Ramos (cell line): ENCODE data around the gene ATP6V0C.
"Not testable (repeated sequence)": the region's sequence is repeated elsewhere in the genome, so short reads cannot be mapped to it uniquely, and the experiment has no call there.

ENCODE experiments used
- in situ Hi-C: fragments of 300-500 bp; cut with MboI; formaldehyde crosslinking; loops from one replicate; pipeline ENCODE4 v1.14.3; 2022; ENCODE audit warnings: low sequenced_read_pairs; ENCODE audit not compliant: unreplicated experiment

Gene ATP6V0C

DNA sequence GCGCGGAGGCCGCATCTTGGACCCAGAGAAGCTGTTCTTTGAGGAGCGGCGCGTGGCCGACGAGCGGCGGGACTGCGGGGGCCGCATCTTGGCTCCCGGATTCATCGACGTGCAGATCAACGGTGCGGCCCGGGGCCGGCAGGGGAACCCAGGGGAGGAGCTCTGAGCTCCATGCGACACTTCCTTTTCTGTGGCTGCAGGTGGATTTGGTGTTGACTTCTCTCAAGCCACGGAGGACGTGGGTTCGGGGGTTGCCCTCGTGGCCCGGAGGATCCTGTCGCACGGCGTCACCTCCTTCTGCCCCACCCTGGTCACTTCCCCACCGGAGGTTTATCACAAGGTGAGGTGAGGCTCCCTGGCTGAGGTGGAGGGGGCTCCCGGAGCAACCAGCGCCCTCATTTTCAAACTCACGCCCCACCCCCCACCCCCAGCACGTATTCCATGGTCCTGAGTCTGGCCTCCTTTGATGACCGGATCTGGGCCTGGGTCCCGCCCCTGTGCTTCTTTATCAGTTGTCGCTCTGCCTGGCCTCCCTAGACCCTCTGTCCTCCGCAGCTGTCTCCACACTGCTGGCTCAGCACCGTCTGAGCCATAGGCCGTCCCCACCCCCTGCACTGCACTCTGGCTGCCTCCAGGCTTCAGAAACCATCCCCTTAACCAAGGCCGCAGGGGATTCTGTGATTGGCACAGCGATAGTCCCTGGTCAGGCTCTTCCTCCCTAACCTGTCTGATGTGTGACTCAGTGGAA is 7.2 kb downstream of the ATP6V0C start:
- in situ Hi-C loops: loop anchor here (25.0 kb wide), 1 partner anchor 509 kb away; the partner anchor contains the start of genes NPW and ZNF598

DNA sequence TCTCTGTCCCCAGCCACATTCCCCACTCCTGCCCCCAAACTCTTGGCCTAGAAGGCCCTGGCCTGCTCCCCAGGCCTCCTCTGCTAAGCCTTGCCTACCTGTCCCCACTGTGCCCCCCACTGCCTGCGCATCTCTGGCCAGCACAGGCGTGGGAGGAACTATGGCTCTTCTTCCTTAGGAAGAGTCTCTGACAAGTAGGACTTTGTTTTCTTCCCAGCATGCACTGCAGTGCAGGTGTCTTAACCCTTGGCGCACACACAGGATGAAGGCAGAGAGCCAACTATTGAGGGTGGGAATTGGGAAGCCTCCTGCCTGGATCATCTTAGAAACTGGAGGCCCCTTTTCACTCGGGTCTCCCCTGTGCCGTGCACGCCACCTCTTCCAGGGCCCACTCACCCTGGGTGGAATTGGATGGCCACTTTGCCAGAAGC is 10.1 kb downstream of the ATP6V0C start:
- in situ Hi-C loops: loop anchor here (25.0 kb wide), 1 partner anchor 512 kb away; the partner anchor contains the start of genes NPW and ZNF598

DNA sequence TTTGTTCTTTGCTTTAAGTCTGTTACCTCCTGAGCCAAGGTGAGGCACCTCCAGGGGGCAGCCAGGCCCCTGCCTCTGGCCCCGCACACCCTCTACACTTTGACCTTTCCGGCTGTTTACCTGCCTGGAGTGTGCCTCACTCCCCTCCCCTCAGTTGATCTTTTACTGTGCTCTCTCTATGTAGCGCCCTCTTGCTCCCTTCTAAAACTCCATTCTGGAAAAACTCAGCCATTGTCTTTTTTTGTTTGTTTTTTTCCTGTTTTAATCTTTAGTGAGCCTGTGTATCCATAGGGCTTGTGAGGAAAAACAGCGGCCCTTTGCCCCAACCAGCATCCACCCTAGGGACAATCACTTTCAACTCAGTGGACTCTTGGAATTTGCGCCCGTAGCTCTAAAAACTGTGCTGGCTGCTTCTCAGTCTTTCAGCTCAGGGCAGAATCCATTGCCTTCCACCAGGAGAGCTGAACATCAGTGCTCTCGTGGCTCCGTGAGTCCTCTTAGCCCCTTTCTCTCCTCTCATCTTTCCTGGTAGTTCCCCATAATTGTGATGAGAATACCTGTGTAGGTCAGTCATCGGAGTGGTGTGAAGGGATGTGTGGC is 10.7 kb downstream of the ATP6V0C start:
- in situ Hi-C loops: loop anchor here (25.0 kb wide), 1 partner anchor 512 kb away; the partner anchor contains the start of genes NPW and ZNF598

DNA sequence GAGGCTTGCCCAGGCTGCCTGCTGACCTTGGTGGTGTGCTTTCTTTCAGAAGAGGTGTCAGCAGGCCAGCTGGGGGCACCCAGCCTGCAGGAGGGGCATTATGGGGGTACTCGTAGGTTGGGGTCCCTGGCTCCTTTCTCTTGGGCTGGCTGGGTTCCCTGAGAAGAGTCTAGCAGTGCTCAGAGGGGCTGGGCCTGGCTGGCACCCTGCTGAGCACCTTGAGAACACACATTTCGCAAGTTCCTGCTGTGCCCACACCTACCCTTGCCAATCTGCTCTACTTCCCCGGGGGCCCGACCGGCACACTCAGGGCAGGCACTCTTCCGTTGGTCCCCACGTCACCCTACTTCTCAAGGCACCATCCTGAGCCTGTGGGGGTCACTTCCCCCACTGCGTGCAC is 12.4 kb downstream of the ATP6V0C start:
- in situ Hi-C loops: no loop called here

DNA sequence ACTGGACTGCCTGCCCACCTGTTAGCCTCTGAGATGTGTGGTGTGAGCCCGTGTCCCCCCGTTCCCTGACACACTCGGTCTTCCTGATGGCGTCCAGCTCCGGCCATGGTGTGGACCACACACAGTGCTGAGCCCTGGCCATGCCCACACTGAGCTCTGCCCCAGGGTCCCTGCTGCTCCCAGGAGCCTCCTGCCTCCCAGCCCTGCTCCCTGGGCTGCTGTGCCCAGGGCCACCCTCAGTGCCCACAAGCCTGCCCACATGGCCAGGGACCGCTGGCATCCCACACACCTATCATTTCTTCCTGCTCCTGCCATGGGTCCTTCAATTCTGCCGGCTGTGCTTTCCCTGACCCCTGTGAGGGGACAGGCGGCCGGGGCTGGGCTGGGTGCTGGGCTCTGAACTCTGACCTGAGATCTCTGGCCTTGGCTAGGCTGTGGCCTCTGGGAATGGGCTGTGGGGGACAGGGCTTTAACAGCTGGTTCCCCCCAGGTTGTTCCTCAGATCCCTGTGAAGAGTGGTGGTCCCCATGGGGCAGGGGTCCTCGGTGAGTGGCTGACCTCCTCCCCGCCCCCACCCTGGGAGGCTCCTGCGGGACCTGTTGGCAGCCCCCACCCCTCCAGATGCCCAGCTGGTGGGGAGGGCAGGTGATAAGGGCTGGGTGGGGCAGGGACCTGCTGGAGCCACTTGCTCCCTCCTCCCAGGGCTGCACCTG is 13.5 kb downstream of the ATP6V0C start:
- in situ Hi-C loops: no loop called here

- in situ Hi-C loops: no loop called here
Measured at GRCh38 chr16:2527784-2528100, 14.0 kb downstream of the ATP6V0C start.

DNA sequence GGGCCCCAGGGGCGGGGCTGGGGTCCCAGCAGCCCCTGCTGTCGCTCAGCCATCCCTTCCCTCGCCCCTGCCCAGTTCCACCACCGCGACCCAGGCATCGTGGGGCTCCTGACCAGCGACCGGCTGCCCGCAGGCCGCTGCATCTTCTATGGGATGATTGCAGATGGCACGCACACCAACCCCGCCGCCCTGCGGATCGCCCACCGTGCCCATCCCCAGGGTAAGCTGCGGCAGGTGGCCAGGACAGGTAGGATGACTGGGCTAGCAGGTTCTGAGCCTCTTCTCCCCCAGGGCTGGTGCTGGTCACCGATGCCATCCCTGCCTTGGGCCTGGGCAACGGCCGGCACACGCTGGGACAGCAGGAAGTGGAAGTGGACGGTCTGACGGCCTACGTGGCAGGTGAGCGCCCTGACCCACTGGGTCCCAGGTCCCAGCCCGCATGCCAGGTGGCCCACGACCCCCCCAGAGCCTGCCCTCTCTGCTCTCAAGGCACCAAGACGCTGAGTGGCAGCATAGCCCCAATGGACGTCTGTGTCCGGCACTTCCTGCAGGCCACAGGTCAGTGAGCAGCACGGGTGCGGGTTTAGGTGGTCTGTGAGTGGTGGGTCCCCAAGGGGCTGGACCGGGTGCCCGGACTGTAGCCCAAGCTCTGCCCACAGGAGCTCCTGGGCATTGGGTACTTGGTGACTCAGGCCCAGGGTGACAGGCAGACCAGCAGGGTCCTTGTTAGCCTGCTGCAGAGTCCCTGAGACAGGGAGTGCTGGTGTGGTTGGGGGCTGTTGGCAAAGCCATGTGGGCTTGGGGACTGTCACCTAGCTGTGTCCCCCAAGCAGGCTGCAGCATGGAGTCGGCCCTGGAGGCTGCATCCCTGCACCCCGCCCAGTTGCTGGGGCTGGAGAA is 14.7 kb downstream of the ATP6V0C start:
- in situ Hi-C loops: no loop called here

DNA sequence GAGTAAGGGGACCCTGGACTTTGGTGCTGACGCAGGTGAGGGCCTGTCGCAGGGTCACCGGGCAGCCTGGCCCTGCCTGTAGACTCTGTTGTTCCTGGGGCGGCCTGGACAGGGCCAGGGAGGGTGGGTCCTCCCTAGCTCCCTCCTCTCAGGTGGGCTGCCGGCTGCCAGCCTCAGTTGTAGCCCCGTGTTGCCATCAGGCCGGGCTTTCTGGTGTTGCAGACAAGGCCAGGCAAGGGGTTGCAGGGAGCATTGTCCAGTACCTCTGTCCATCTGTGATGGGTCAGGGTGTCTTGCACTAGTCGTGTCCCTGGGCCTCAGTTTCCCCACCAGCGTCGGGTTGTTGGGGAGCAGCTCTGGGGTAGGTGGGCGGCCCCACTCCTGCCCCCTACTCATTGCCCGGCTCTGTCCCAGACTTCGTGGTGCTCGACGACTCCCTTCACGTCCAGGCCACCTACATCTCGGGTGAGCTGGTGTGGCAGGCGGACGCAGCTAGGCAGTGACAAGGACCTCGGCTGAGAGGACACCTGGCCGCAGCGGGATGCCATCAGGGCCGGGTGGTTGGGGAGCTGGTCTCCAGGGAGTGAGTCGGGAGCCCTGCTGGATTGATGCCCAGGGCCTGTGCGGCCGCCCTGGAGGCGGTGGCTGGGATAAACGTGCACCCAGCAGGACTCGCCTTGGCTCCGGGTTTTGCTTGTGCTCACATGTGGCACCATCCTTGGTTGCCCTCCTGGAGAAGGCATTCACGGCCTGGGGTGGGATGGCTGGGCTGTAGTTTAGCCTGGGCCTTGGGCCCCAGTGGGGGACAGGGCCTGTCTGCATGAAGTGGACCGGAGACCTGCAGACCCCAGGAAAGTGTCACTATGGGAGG is 15.5 kb downstream of the ATP6V0C start:
- in situ Hi-C loops: no loop called here

- in situ Hi-C loops: no loop called here
Measured at GRCh38 chr16:2529961-2530628, 16.3 kb downstream of the ATP6V0C start.

- in situ Hi-C loops: no loop called here
Measured at GRCh38 chr16:2530629-2531318, 17.0 kb downstream of the ATP6V0C start.

DNA sequence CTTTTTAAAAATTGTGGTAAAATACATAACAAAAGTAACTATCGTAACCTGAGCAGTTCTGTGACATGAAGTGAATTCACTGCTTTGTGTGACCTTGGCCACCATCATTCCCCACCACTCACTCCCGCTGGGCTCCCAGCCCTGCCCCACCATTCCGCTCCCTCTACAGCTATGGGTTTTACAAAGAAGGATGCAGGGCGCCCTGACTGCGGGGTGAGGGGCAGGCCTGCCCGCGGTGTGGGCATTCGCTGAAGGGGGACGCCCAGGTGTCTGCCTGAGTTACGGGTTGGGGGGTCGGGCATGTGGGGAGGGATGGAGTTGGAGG is 17.6 kb downstream of the ATP6V0C start, which contains the start of gene CEMP1:
TSS of gene CEMP1 (minus strand) at position 38 of the 325 bp plus-strand sequence. CDS start 335 bp downstream, outside the sequence.
- in situ Hi-C loops: no loop called here

- in situ Hi-C loops: no loop called here
Measured at GRCh38 chr16:2531696-2532493, 18.1 kb downstream of the ATP6V0C start.

DNA sequence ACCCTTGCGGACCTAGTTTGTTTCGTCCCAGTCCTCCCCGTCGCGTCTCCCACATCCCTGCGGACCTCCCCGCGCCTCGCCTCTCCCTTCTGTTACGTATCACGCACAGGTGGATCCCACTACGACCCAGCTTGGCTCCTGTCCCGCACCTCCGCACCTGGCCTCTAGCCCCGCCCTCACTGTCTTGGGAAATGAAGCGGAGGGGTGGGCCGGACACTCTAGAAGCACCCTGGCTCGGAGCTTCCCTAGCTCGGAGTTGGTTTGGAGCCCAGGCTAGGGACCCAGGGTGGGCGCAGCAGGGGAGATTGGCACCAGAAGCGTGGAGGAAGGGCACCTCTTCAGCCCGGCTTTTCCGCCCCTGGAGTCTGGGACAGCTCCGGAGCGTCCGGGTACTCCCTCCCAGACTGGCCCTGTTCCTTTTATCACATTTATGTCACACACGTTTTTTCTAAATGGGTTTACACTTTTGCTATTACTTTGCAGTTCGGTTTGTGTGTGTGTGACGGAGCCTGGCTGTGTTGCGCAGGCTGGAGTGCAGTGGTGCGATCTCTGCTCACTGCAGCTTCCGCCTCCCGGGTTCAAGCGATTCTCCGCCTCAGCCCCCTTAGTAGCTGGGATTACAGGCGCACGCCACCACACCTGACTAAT is 18.9 kb downstream of the ATP6V0C start:
- in situ Hi-C loops: no loop called here

- in situ Hi-C loops: not testable (repeated sequence)
Measured at GRCh38 chr16:2533142-2533755, 19.5 kb downstream of the ATP6V0C start.

- in situ Hi-C loops: no loop called here
Measured at GRCh38 chr16:2533912-2534311, 20.2 kb downstream of the ATP6V0C start.

DNA sequence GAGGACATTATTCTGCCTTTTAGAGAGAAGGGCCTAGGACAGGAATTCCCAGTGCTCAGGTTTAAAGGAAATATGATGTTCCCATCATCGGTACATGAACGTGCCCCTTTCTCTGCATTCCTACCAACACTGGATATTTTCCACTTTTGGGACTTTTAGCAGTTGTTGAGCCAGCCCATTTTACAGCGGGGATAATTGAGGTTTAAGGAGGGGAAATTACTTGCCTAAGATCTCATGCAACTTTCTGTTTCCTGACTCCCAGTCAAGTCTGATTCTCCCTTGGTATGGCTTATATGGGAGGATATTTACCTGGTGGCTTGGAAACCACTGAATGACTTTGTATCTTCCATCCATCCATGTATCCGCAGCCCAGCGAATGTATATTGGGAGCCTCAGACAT is 20.6 kb downstream of the ATP6V0C start:
- in situ Hi-C loops: not testable (repeated sequence)

DNA sequence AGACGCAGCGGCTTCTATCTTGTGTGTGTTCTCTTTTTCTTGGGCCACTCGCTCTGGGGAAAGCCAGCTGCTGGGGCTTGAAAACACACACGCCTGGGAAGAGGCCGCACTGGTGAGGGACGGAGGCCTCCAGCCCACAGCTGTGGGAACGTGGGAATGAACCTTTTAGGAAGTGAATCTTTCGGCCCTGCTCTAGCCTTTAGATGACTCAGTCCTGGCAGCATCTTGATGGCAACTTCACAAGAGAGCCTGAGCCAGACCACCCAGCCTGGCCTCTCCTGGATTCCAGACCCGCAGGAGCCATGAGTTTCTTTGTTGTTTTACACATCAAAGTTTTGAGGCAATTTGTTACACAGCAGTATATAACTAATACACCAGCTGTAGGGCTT is 21.9 kb downstream of the ATP6V0C start:
- in situ Hi-C loops: no loop called here
